ENCODE data around the gene KAZN.

DNA sequence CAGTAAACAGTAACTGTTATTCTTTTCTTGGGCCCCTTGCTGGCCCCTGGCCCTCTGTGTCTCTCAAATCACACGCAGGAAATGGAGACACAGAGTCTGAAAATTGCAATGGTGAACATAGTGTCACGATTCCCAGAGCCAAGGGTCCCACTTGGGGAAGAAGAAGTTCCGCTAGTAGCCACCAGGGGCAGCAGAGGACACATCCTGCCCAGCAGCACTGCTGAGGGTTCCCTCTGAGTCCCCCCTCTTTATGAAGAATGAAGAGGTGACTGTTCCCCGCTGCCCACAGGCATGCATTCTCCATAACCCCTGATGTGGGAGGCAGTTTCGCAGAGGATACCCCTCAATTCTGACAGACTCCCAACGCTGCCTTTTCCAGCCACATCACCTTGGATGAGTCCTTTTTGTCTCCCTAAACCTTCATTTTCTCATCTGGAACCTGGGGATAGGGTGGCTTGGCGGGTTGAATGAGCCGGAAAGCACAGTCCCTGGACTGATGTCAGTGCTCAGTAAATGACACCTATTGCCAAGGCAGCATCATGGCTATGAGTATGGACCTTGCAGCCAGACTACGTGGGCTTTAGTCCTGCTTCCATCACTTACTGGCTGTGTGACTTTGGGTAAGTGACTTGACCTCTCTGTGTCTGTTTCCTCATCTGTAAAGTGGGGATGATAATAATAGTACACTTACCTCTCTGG is 317.0 kb downstream of the KAZN start:
- TF ChIP-seq, protein P1, sequence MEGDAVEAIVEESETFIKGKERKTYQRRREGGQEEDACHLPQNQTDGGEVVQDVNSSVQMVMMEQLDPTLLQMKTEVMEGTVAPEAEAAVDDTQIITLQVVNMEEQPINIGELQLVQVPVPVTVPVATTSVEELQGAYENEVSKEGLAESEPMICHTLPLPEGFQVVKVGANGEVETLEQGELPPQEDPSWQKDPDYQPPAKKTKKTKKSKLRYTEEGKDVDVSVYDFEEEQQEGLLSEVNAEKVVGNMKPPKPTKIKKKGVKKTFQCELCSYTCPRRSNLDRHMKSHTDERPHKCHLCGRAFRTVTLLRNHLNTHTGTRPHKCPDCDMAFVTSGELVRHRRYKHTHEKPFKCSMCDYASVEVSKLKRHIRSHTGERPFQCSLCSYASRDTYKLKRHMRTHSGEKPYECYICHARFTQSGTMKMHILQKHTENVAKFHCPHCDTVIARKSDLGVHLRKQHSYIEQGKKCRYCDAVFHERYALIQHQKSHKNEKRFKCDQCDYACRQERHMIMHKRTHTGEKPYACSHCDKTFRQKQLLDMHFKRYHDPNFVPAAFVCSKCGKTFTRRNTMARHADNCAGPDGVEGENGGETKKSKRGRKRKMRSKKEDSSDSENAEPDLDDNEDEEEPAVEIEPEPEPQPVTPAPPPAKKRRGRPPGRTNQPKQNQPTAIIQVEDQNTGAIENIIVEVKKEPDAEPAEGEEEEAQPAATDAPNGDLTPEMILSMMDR (IDR thresholded peaks at IDR 0.05; ENCODE audit: poor library complexity, severe bottlenecking), result peak; percentile 71
- no peak for TF ChIP-seq EP300 (conservative IDR thresholded peaks at IDR 0.05; ENCODE audit: poor library complexity, severe bottlenecking)
- TF ChIP-seq TAF1 (IDR thresholded peaks at IDR 0.05; ENCODE audit: low read depth), result no peak
